NB4 (cell line): ENCODE results near the gene MYZAP.

Experiments
- DNase-seq: peaks from one replicate; pipeline ENCODE4 v3.0.0; 2010; ENCODE audit warnings: low read depth
- H3K4me3 ChIP-seq: one replicate; pipeline ENCODE4 v1.5.1; 2011; ENCODE audit warnings: mild to moderate bottlenecking, low read depth, low read length, moderate library complexity
- CTCF ChIP-seq: IDR thresholded peaks from one replicate; pipeline ENCODE4 v1.5.1; 2012; ENCODE audit warnings: low read depth, low read length
- MAX ChIP-seq: IDR thresholded peaks from 2 replicates; pipeline ENCODE4 v1.6.1; 2011; ENCODE audit warnings: low read depth, low read length
- MYC ChIP-seq: IDR thresholded peaks from 2 replicates; pipeline ENCODE4 v1.6.1; 2011; ENCODE audit warnings: low read depth, low read length
- POLR2A ChIP-seq: IDR thresholded peaks from 2 replicates; pipeline ENCODE4 v1.6.1; 2011; ENCODE audit warnings: mild to moderate bottlenecking; ENCODE audit not compliant: insufficient read length; ENCODE audit errors: extremely low read depth

The MYZAP gene

GRCh38 chr15:57694279-57694678 is 102.6 kb downstream of the MYZAP start:
- no peak for DNase-seq
- TF ChIP-seq MYC (no peak), POLR2A (no peak), MAX (no peak), CTCF (no peak)
- H3K4me3 ChIP-seq = no peak overlapping the region

- TF ChIP-seq CTCF = no peak
- TF ChIP-seq MAX = no peak
- no peak for TF ChIP-seq MYC
- TF ChIP-seq POLR2A = no peak
- H3K4me3 ChIP-seq = no peak overlapping the region
- no peak for DNase-seq
Observed at GRCh38 chr15:57696146-57696545, 104.4 kb downstream of the MYZAP start.

- no peak for DNase-seq
- H3K4me3 ChIP-seq = no peak overlapping the region
- TF ChIP-seq MYC (no peak), MAX (no peak), CTCF (no peak), POLR2A (no peak)
Observed at GRCh38 chr15:57697588-57697987, 105.9 kb downstream of the MYZAP start.

- no peak for DNase-seq
- no peak overlapping the region for H3K4me3 ChIP-seq
- TF ChIP-seq MYC = no peak
- TF ChIP-seq POLR2A = no peak
- TF ChIP-seq MAX = no peak
- no peak for TF ChIP-seq CTCF
Observed at GRCh38 chr15:57698243-57698642, 106.5 kb downstream of the MYZAP start.

GRCh38 chr15:57698991-57699390 is 107.3 kb downstream of the MYZAP start:
- no peak overlapping the region for H3K4me3 ChIP-seq
- no peak for DNase-seq
- TF ChIP-seq CTCF = no peak
- TF ChIP-seq MYC = no peak
- no peak for TF ChIP-seq POLR2A
- TF ChIP-seq MAX = no peak

GRCh38 chr15:57703387-57703786 is 111.7 kb downstream of the MYZAP start:
- H3K4me3 ChIP-seq = no peak overlapping the region
- TF ChIP-seq MYC = no peak
- TF ChIP-seq CTCF = no peak
- no peak for TF ChIP-seq MAX
- TF ChIP-seq POLR2A = no peak
- DNase-seq = no peak
